ENCODE results near the gene AGR3. TPM values are rescaled to one million over a fixed set of nuclear protein-coding genes. Genes with fewer than 3 reads are reported as not detected.
A peak's percentile ranks its signal among the peaks of the same experiment; 100 is the strongest.

The AGR3 gene
- total and polyA plus RNA-seq, 2 experiments from 2014 or later, result 51.0 to 74.3 TPM

GRCh38 chr7:16841681-16842080, 40.1 kb downstream of the AGR3 start:
- Histone ChIP-seq H3K27ac (no peak overlapping the region), H4K20me1 (ENCODE audit: insufficient read depth, poor library complexity, severe bottlenecking) (no peaks in the 10 kb centered on the region), H3K4me1 (ENCODE audit: insufficient read depth) (peaks cover 7% of the 10 kb centered on the region), H3K27me3 (no peaks in the 10 kb centered on the region), H3K4me2 (no peak overlapping the region), H2AFZ (no peak overlapping the region), H3K9me3 (ENCODE audit: low read depth) (no peaks in the 10 kb centered on the region), H3K36me3 (replicated peaks; ENCODE audit: insufficient read depth, low read depth) (no peaks in the 10 kb centered on the region), H3K9me2 (replicated peaks; ENCODE audit: insufficient read depth) (no peaks in the 10 kb centered on the region), H3K4me3 (no peak overlapping the region), H3K79me2 (no peaks in the 10 kb centered on the region)
- WGBS (ENCODE audit: low lambda C conversion rate, missing lambda C conversion rate), result 82% methylated on average over 4 of the region's 4 CpGs
- TF ChIP-seq CTCF (IDR thresholded peaks at IDR 0.05; ENCODE audit: poor library complexity) (no peak), EZH2 (IDR thresholded peaks at IDR 0.05; ENCODE audit: borderline replicate concordance) (no peak), EZH2phosphoT487 (IDR thresholded peaks at IDR 0.05; ENCODE audit: low read depth, severe bottlenecking, unreplicated experiment) (no peak)
- peak; percentile 25 for DNase-seq (ENCODE audit: low spot score)

DNA sequence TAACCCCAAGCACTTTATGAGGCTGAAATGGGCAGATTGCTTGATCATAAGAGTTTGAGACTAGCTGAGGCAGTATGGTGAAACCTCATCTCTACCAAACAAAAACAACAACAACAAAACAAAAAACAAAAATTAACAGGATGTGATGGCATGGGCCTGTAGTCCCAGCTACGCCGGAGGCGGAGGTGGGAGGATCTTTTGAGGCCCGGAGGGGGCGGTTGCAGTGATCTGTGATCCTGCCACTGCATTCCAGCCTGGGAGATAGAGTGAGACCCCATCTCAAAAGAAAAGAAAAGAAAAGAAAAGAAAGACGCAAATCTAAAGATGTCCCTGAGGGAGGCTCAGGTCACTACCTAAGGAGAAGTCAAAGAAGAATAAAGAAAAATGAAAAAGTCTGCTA, 41.7 kb downstream of the AGR3 start:
- TF ChIP-seq EZH2 (IDR thresholded peaks at IDR 0.05; ENCODE audit: borderline replicate concordance), result no peak
- no peak for TF ChIP-seq EZH2phosphoT487 (IDR thresholded peaks at IDR 0.05; ENCODE audit: low read depth, severe bottlenecking, unreplicated experiment)
- no peak for TF ChIP-seq CTCF (IDR thresholded peaks at IDR 0.05; ENCODE audit: poor library complexity)
- no peak overlapping the region for H3K27ac ChIP-seq
- no peak overlapping the region for H2AFZ ChIP-seq
- H3K4me3 ChIP-seq, result no peak overlapping the region
- no peaks in the 10 kb centered on the region for H3K27me3 ChIP-seq
- no peaks in the 10 kb centered on the region for H3K36me3 ChIP-seq (replicated peaks; ENCODE audit: insufficient read depth, low read depth)
- no peaks in the 10 kb centered on the region for H4K20me1 ChIP-seq (ENCODE audit: insufficient read depth, poor library complexity, severe bottlenecking)
- no peaks in the 10 kb centered on the region for H3K9me3 ChIP-seq (ENCODE audit: low read depth)
- H3K79me2 ChIP-seq, result no peaks in the 10 kb centered on the region
- H3K4me2 ChIP-seq, result no peak overlapping the region
- no peaks in the 10 kb centered on the region for H3K4me1 ChIP-seq (ENCODE audit: insufficient read depth)
- 98% methylated on average over 6 of the region's 6 CpGs for WGBS (ENCODE audit: low lambda C conversion rate, missing lambda C conversion rate)
- DNase-seq (ENCODE audit: low spot score), result no peak
- H3K9me2 ChIP-seq (replicated peaks; ENCODE audit: insufficient read depth), result no peaks in the 10 kb centered on the region

DNA sequence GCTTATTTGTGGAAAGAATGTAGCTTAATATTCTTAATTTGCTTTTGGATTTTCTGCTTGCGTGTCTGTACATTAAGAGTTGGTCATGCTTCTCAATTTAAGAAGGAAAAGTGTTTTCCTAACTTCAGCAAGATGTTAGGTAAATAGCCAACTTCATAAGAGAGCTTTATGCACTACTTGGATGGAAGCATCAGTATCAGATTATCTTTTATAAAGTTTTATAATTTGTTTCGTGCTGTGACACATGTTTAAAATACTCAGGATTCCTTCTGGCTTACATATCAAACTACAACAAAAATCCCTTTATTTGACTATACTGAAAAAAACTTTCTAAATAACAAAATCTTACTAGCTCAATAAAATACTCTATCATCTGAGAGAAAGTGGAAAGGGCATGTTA, 42.1 kb downstream of the AGR3 start:
- 70% methylated on average over 2 of the region's 2 CpGs for WGBS (ENCODE audit: low lambda C conversion rate, missing lambda C conversion rate)

More for the DNA sequence above, 42.1 kb downstream of the AGR3 start:
- no peaks in the 10 kb centered on the region for H3K9me3 ChIP-seq (ENCODE audit: low read depth)
- no peaks in the 10 kb centered on the region for H3K4me1 ChIP-seq (ENCODE audit: insufficient read depth)
- DNase-seq (ENCODE audit: low spot score), result no peak
- no peak overlapping the region for H3K4me2 ChIP-seq
- no peaks in the 10 kb centered on the region for H3K27me3 ChIP-seq
- H4K20me1 ChIP-seq (ENCODE audit: insufficient read depth, poor library complexity, severe bottlenecking), result no peaks in the 10 kb centered on the region
- H3K9me2 ChIP-seq (replicated peaks; ENCODE audit: insufficient read depth), result no peaks in the 10 kb centered on the region
- H3K4me3 ChIP-seq, result no peak overlapping the region
- no peaks in the 10 kb centered on the region for H3K36me3 ChIP-seq (replicated peaks; ENCODE audit: insufficient read depth, low read depth)
- no peaks in the 10 kb centered on the region for H3K79me2 ChIP-seq
- TF ChIP-seq EZH2phosphoT487 (IDR thresholded peaks at IDR 0.05; ENCODE audit: low read depth, severe bottlenecking, unreplicated experiment), result no peak
- no peak for TF ChIP-seq EZH2 (IDR thresholded peaks at IDR 0.05; ENCODE audit: borderline replicate concordance)
- no peak for TF ChIP-seq CTCF (IDR thresholded peaks at IDR 0.05; ENCODE audit: poor library complexity)
- H2AFZ ChIP-seq, result no peak overlapping the region
- no peak overlapping the region for H3K27ac ChIP-seq
